DMS79 (cell line): Measurements from ENCODE around the gene MOCS3.

Experiments used
- DNase-seq: peaks from one replicate; lab custom pipeline; 2025; lab: John Stamatoyannopoulos, UW

The MOCS3 gene

GRCh38 chr20:50982363-50982762 is 23.7 kb downstream of the MOCS3 start:
- no peak for DNase-seq

GRCh38 chr20:50983321-50983720 is 24.7 kb downstream of the MOCS3 start:
- no peak for DNase-seq

- DNase-seq, result peak; percentile 26
Observed at GRCh38 chr20:50987493-50988210, 29.0 kb downstream of the MOCS3 start.

GRCh38 chr20:50991076-50991475 is 32.5 kb downstream of the MOCS3 start:
- DNase-seq, result no peak

GRCh38 chr20:50992336-50992732 is 33.7 kb downstream of the MOCS3 start:
- DNase-seq, result no peak

GRCh38 chr20:50992733-50993457 is 34.3 kb downstream of the MOCS3 start:
- DNase-seq, result no peak

GRCh38 chr20:50993876-50994275 is 35.3 kb downstream of the MOCS3 start:
- no peak for DNase-seq

GRCh38 chr20:50995506-50995905 is 36.9 kb downstream of the MOCS3 start:
- DNase-seq, result no peak

- DNase-seq, result no peak
Observed at GRCh38 chr20:50996901-50997865, 38.6 kb downstream of the MOCS3 start.

GRCh38 chr20:50999355-50999754 is 40.7 kb downstream of the MOCS3 start:
- no peak for DNase-seq

GRCh38 chr20:51001430-51002265 is 43.0 kb downstream of the MOCS3 start:
- no peak for DNase-seq

GRCh38 chr20:51002633-51003032 is 44.0 kb downstream of the MOCS3 start:
- no peak for DNase-seq

GRCh38 chr20:51003753-51004152 is 45.1 kb downstream of the MOCS3 start:
- DNase-seq, result no peak

GRCh38 chr20:51004305-51004727 is 45.7 kb downstream of the MOCS3 start:
- no peak for DNase-seq

GRCh38 chr20:51004781-51005180 is 46.2 kb downstream of the MOCS3 start:
- no peak for DNase-seq

- DNase-seq, result no peak
Observed at GRCh38 chr20:51005214-51005613, 46.6 kb downstream of the MOCS3 start.

- no peak for DNase-seq
Observed at GRCh38 chr20:51008718-51009117, 50.1 kb downstream of the MOCS3 start.

- no peak for DNase-seq
Observed at GRCh38 chr20:51009303-51010042, 50.9 kb downstream of the MOCS3 start.

- DNase-seq, result no peak
Observed at GRCh38 chr20:51010043-51010365, 51.4 kb downstream of the MOCS3 start.

GRCh38 chr20:51010932-51011331 is 52.3 kb downstream of the MOCS3 start:
- no peak for DNase-seq

- DNase-seq, result no peak
Observed at GRCh38 chr20:51011479-51011878, 52.9 kb downstream of the MOCS3 start.
